Activated naive CD8-positive, alpha-beta T cell (primary cell): ENCODE data around the gene FOXN3.

Source experiments
- H3K27ac Mint-ChIP-seq: one replicate; pipeline ENCODE4 v1.8.0; 2021; ENCODE audit warnings: mixed read lengths
- H3K27me3 Mint-ChIP-seq: one replicate; pipeline ENCODE4 v1.8.0; 2021; ENCODE audit warnings: mixed read lengths
- H3K36me3 Mint-ChIP-seq: one replicate; pipeline ENCODE4 v1.8.0; 2021; ENCODE audit warnings: mixed read lengths
- H3K4me1 Mint-ChIP-seq: one replicate; pipeline ENCODE4 v1.8.0; 2021; ENCODE audit warnings: low read depth, mixed read lengths
- H3K4me3 Mint-ChIP-seq: one replicate; pipeline ENCODE4 v1.8.0; 2021; ENCODE audit warnings: mild to moderate bottlenecking, mixed read lengths
- H3K9me3 Mint-ChIP-seq: one replicate; pipeline ENCODE4 v1.8.0; 2021; ENCODE audit warnings: low read depth, mixed read lengths

FOXN3 gene

GRCh38 chr14:89406361-89406760, 10.7 kb downstream of the FOXN3 start:
- Mint-ChIP-seq H3K36me3 (peaks cover 23% of the 10 kb centered on the region), H3K9me3 (no peaks in the 10 kb centered on the region), H3K4me3 (no peak overlapping the region), H3K4me1 (peaks cover 78% of the 10 kb centered on the region), H3K27me3 (no peaks in the 10 kb centered on the region), H3K27ac (no peak overlapping the region)

GRCh38 chr14:89405712-89406111, 11.3 kb downstream of the FOXN3 start:
- Mint-ChIP-seq H3K4me1 (peaks cover 74% of the 10 kb centered on the region), H3K9me3 (no peaks in the 10 kb centered on the region), H3K36me3 (peaks cover 23% of the 10 kb centered on the region), H3K27ac (no peak overlapping the region), H3K4me3 (no peak overlapping the region), H3K27me3 (no peaks in the 10 kb centered on the region)

GRCh38 chr14:89402363-89402762, 14.7 kb downstream of the FOXN3 start:
- Mint-ChIP-seq H3K27ac (no peak overlapping the region), H3K9me3 (no peaks in the 10 kb centered on the region), H3K27me3 (no peaks in the 10 kb centered on the region), H3K36me3 (peaks cover 21% of the 10 kb centered on the region), H3K4me1 (peaks cover 70% of the 10 kb centered on the region), H3K4me3 (no peak overlapping the region)

GRCh38 chr14:89401761-89402160, 15.3 kb downstream of the FOXN3 start:
- H3K4me3 Mint-ChIP-seq: no peak overlapping the region
- H3K9me3 Mint-ChIP-seq: no peaks in the 10 kb centered on the region
- peaks cover 67% of the 10 kb centered on the region for H3K4me1 Mint-ChIP-seq
- no peaks in the 10 kb centered on the region for H3K27me3 Mint-ChIP-seq
- H3K36me3 Mint-ChIP-seq: peaks cover 17% of the 10 kb centered on the region
- H3K27ac Mint-ChIP-seq: peak overlapping the region; percentile 0

GRCh38 chr14:89401241-89401640, 15.8 kb downstream of the FOXN3 start:
- H3K4me1 Mint-ChIP-seq: peaks cover 65% of the 10 kb centered on the region
- no peak overlapping the region for H3K4me3 Mint-ChIP-seq
- no peak overlapping the region for H3K27ac Mint-ChIP-seq
- no peaks in the 10 kb centered on the region for H3K27me3 Mint-ChIP-seq
- no peaks in the 10 kb centered on the region for H3K9me3 Mint-ChIP-seq
- H3K36me3 Mint-ChIP-seq: peaks cover 17% of the 10 kb centered on the region

- H3K4me1 Mint-ChIP-seq: peaks cover 69% of the 10 kb centered on the region
- no peaks in the 10 kb centered on the region for H3K27me3 Mint-ChIP-seq
- peak overlapping the region; percentile 34 for H3K27ac Mint-ChIP-seq
- H3K4me3 Mint-ChIP-seq: no peak overlapping the region
- H3K36me3 Mint-ChIP-seq: peaks cover 19% of the 10 kb centered on the region
- no peaks in the 10 kb centered on the region for H3K9me3 Mint-ChIP-seq
Measured at GRCh38 chr14:89400529-89400928, 16.5 kb downstream of the FOXN3 start.

GRCh38 chr14:89399594-89400068, 17.4 kb downstream of the FOXN3 start:
- peaks cover 17% of the 10 kb centered on the region for H3K36me3 Mint-ChIP-seq
- peak overlapping the region; percentile 11 for H3K27ac Mint-ChIP-seq
- H3K4me3 Mint-ChIP-seq: no peak overlapping the region
- H3K27me3 Mint-ChIP-seq: no peaks in the 10 kb centered on the region
- H3K4me1 Mint-ChIP-seq: peaks cover 73% of the 10 kb centered on the region
- no peaks in the 10 kb centered on the region for H3K9me3 Mint-ChIP-seq

- H3K27me3 Mint-ChIP-seq: no peaks in the 10 kb centered on the region
- H3K4me3 Mint-ChIP-seq: no peak overlapping the region
- peaks cover 17% of the 10 kb centered on the region for H3K36me3 Mint-ChIP-seq
- no peaks in the 10 kb centered on the region for H3K9me3 Mint-ChIP-seq
- H3K27ac Mint-ChIP-seq: peak overlapping the region; percentile 0
- peaks cover 78% of the 10 kb centered on the region for H3K4me1 Mint-ChIP-seq
Measured at GRCh38 chr14:89399157-89399556, 17.9 kb downstream of the FOXN3 start.

- peaks cover 14% of the 10 kb centered on the region for H3K36me3 Mint-ChIP-seq
- peak overlapping the region; percentile 59 for H3K27ac Mint-ChIP-seq
- H3K27me3 Mint-ChIP-seq: no peaks in the 10 kb centered on the region
- H3K9me3 Mint-ChIP-seq: no peaks in the 10 kb centered on the region
- no peak overlapping the region for H3K4me3 Mint-ChIP-seq
- H3K4me1 Mint-ChIP-seq: peaks cover 80% of the 10 kb centered on the region
Measured at GRCh38 chr14:89397569-89398230, 19.3 kb downstream of the FOXN3 start.

GRCh38 chr14:89394972-89395371, 22.1 kb downstream of the FOXN3 start:
- Mint-ChIP-seq H3K27ac (peak overlapping the region; percentile 8), H3K36me3 (peaks cover 5% of the 10 kb centered on the region), H3K4me3 (no peak overlapping the region), H3K9me3 (no peaks in the 10 kb centered on the region), H3K4me1 (peaks cover 73% of the 10 kb centered on the region), H3K27me3 (no peaks in the 10 kb centered on the region)

GRCh38 chr14:89393222-89393745, 23.7 kb downstream of the FOXN3 start:
- peak overlapping the region; percentile 22 for H3K27ac Mint-ChIP-seq
- no peak overlapping the region for H3K4me3 Mint-ChIP-seq
- peaks cover 8% of the 10 kb centered on the region for H3K36me3 Mint-ChIP-seq
- no peaks in the 10 kb centered on the region for H3K9me3 Mint-ChIP-seq
- peaks cover 71% of the 10 kb centered on the region for H3K4me1 Mint-ChIP-seq
- H3K27me3 Mint-ChIP-seq: no peaks in the 10 kb centered on the region

GRCh38 chr14:89392181-89392580, 24.9 kb downstream of the FOXN3 start:
- Mint-ChIP-seq H3K36me3 (peaks cover 13% of the 10 kb centered on the region), H3K9me3 (no peaks in the 10 kb centered on the region), H3K4me3 (no peak overlapping the region), H3K27ac (no peak overlapping the region), H3K27me3 (no peaks in the 10 kb centered on the region), H3K4me1 (peaks cover 69% of the 10 kb centered on the region)

GRCh38 chr14:89391556-89391955, 25.5 kb downstream of the FOXN3 start:
- Mint-ChIP-seq H3K4me1 (peaks cover 71% of the 10 kb centered on the region), H3K27me3 (no peaks in the 10 kb centered on the region), H3K36me3 (peaks cover 13% of the 10 kb centered on the region), H3K4me3 (no peak overlapping the region), H3K9me3 (no peaks in the 10 kb centered on the region), H3K27ac (no peak overlapping the region)

GRCh38 chr14:89391123-89391522, 25.9 kb downstream of the FOXN3 start:
- Mint-ChIP-seq H3K27me3 (no peaks in the 10 kb centered on the region), H3K27ac (no peak overlapping the region), H3K4me1 (peaks cover 73% of the 10 kb centered on the region), H3K4me3 (no peak overlapping the region), H3K9me3 (no peaks in the 10 kb centered on the region), H3K36me3 (peaks cover 12% of the 10 kb centered on the region)

- Mint-ChIP-seq H3K27me3 (no peaks in the 10 kb centered on the region), H3K9me3 (no peaks in the 10 kb centered on the region), H3K4me1 (peaks cover 72% of the 10 kb centered on the region), H3K36me3 (peaks cover 14% of the 10 kb centered on the region), H3K4me3 (no peak overlapping the region), H3K27ac (no peak overlapping the region)
Measured at GRCh38 chr14:89388853-89389252, 28.2 kb downstream of the FOXN3 start.
